Left ventricle myocardium inferior (tissue), 1 donor: ENCODE measurements around the gene SUSD4. TPM values are rescaled to one million over a fixed set of nuclear protein-coding genes. Genes with fewer than 3 reads are reported as not detected.

ENCODE experiments used
- DNase-seq: peaks from one replicate; pipeline ENCODE4 v3.0.0-alpha.2; 2020
- H3K27ac ChIP-seq: fragments of 200-600 bp; replicated peaks from 2 replicates; pipeline ENCODE4 v1.8.0; 2021
- H3K27me3 ChIP-seq: fragments of 200-600 bp; 2 replicates; pipeline ENCODE4 v1.8.0; 2021; ENCODE audit warnings: low read depth
- H3K36me3 ChIP-seq: fragments of 200-600 bp; 2 replicates; pipeline ENCODE4 v1.8.0; 2021
- H3K4me1 ChIP-seq: fragments of 200-600 bp; 2 replicates; pipeline ENCODE4 v1.8.0; 2021
- H3K4me3 ChIP-seq: fragments of 200-600 bp; 2 replicates; pipeline ENCODE4 v1.8.0; 2021; ENCODE audit warnings: mild to moderate bottlenecking, moderate library complexity
- H3K9me3 ChIP-seq: fragments of 200-600 bp; replicated peaks from 2 replicates; pipeline ENCODE4 v1.8.0; 2021
- CTCF ChIP-seq: fragments of 200-600 bp; IDR thresholded peaks from 2 replicates; pipeline ENCODE4 v1.8.0; 2021; ENCODE audit warnings: antibody characterized with exemption, mild to moderate bottlenecking, borderline replicate concordance
- intact Hi-C: fragments of 100-400 bp; cut with micrococcal nuclease; formaldehyde crosslinking; loops from one replicate; pipeline ENCODE4 v1.11.0; 2022
- total RNA-seq: library from RNA; stranded (reverse); fragmentation: NEBNext Ultra II Directional; extraction: Animal tissue kit (Norgen Biotek cat#: 25700); gene quantifications from one replicate; pipeline ENCODE4 v1.2.1, GENCODE V29; 2021
- donor health status: DM: no; HTN: yes; CAD: no; lungs with severe emphysema.

Gene SUSD4
- total RNA-seq, 1 donor from 2014 or later, result 2.5 TPM

GRCh38 chr1:223394242-223394641 is 30.3 kb upstream of the SUSD4 start:
- no peaks in the 10 kb centered on the region for H3K36me3 ChIP-seq
- H3K4me1 ChIP-seq, result peaks cover 9% of the 10 kb centered on the region
- no peak overlapping the region for H3K27ac ChIP-seq
- intact Hi-C loops, result no loop called here
- no peaks in the 10 kb centered on the region for H3K9me3 ChIP-seq
- H3K27me3 ChIP-seq, result peaks cover 59% of the 10 kb centered on the region
- no peak for TF ChIP-seq CTCF
- no peak for DNase-seq
- no peak overlapping the region for H3K4me3 ChIP-seq

GRCh38 chr1:223393275-223394214 is 29.6 kb upstream of the SUSD4 start, which contains the start of gene CCDC185:
CCDC185 (plus strand) TSS chr1:223393415; CDS start chr1:223393476, 61 bp downstream.
- Histone ChIP-seq H3K4me1 (peaks cover 9% of the 10 kb centered on the region), H3K27me3 (peaks cover 66% of the 10 kb centered on the region), H3K9me3 (no peaks in the 10 kb centered on the region), H3K36me3 (no peaks in the 10 kb centered on the region), H3K27ac (no peak within 1 kb of the TSS), H3K4me3 (peak within 1 kb of the TSS; percentile 60)
- intact Hi-C loops, result no loop called here
- DNase-seq, result no peak
- TF ChIP-seq CTCF, result no peak

- no peak overlapping the region for H3K4me3 ChIP-seq
- intact Hi-C loops, result no loop called here
- H3K27ac ChIP-seq, result no peak overlapping the region
- no peak for TF ChIP-seq CTCF
- H3K36me3 ChIP-seq, result no peaks in the 10 kb centered on the region
- DNase-seq, result no peak
- peaks cover 9% of the 10 kb centered on the region for H3K4me1 ChIP-seq
- H3K27me3 ChIP-seq, result peaks cover 79% of the 10 kb centered on the region
- H3K9me3 ChIP-seq, result no peaks in the 10 kb centered on the region
Observed at GRCh38 chr1:223390618-223391017, 26.6 kb upstream of the SUSD4 start.

- no peak overlapping the region for H3K27ac ChIP-seq
- no peaks in the 10 kb centered on the region for H3K9me3 ChIP-seq
- TF ChIP-seq CTCF, result no peak
- intact Hi-C loops, result no loop called here
- H3K4me1 ChIP-seq, result no peaks in the 10 kb centered on the region
- DNase-seq, result no peak
- H3K4me3 ChIP-seq, result no peak overlapping the region
- H3K27me3 ChIP-seq, result peaks cover 36% of the 10 kb centered on the region
- H3K36me3 ChIP-seq, result no peaks in the 10 kb centered on the region
Observed at GRCh38 chr1:223386013-223386412, 22.0 kb upstream of the SUSD4 start.

GRCh38 chr1:223378754-223379153 is 14.8 kb upstream of the SUSD4 start:
- Histone ChIP-seq H3K36me3 (no peaks in the 10 kb centered on the region), H3K27me3 (peaks cover 10% of the 10 kb centered on the region), H3K9me3 (peaks cover 9% of the 10 kb centered on the region), H3K4me3 (no peak overlapping the region), H3K27ac (no peak overlapping the region), H3K4me1 (no peaks in the 10 kb centered on the region)
- no peak for TF ChIP-seq CTCF
- no peak for DNase-seq
- intact Hi-C loops, result no loop called here
